Lung (tissue), 12 donors: Measurements from ENCODE around the gene ZNF648. TPM values are rescaled to one million over a fixed set of nuclear protein-coding genes. Genes with fewer than 3 reads are reported as not detected.
A peak's percentile ranks its signal among the peaks of the same experiment; 100 is the strongest.
"Not testable (repeated sequence)": the region's sequence is repeated elsewhere in the genome, so short reads cannot be mapped to it uniquely, and the experiment has no call there.

Experiments
- ATAC-seq: fragments of 200-7000 bp; cut with Tn5 transposase; one replicate; pipeline ENCODE4 v1.9.1; 2020; ENCODE audit warnings: moderate number of reproducible peaks; ENCODE audit not compliant: insufficient read depth, low FRiP score
- DNase-seq, 3 donors: peaks; one replicate each; pipeline ENCODE4 v3.0.0-alpha.2; 2013 to 2017
- H3K27ac ChIP-seq, 2 donors: one replicate each; pipeline ENCODE4 v1.5.1; 2013; ENCODE audit warnings: mild to moderate bottlenecking in 2 of 2, moderate library complexity in 2 of 2, control low read depth in 1 of 2, inconsistent platforms in 1 of 2, low read depth in 1 of 2, low read length in 1 of 2
- H3K27me3 ChIP-seq, 3 donors: one replicate each; pipeline ENCODE4 v1.5.1; 2013; ENCODE audit warnings: low read length in 2 of 3; ENCODE audit not compliant: control insufficient read depth in 3 of 3, insufficient read depth in 3 of 3
- H3K36me3 ChIP-seq, 4 donors: one replicate each; pipeline ENCODE4 v1.5.1; 2013; ENCODE audit warnings: low read length in 4 of 4, mild to moderate bottlenecking in 1 of 4, moderate library complexity in 1 of 4; ENCODE audit not compliant: control insufficient read depth in 4 of 4, insufficient read depth in 4 of 4
- H3K4me1 ChIP-seq, 5 donors: one replicate each; pipeline ENCODE4 v1.5.1; 2013; ENCODE audit warnings: low read length in 5 of 5, mild to moderate bottlenecking in 2 of 5, moderate library complexity in 1 of 5; ENCODE audit not compliant: control insufficient read depth in 5 of 5, insufficient read depth in 5 of 5
- H3K4me3 ChIP-seq: one replicate; pipeline ENCODE4 v1.5.1; 2013; ENCODE audit warnings: mild to moderate bottlenecking, control low read depth, moderate library complexity
- H3K9ac ChIP-seq, 2 donors: one replicate each; pipeline ENCODE4 v1.5.1; 2013; ENCODE audit warnings: low read length in 2 of 2, control low read depth in 1 of 2; ENCODE audit not compliant: insufficient read depth in 1 of 2
- H3K9me3 ChIP-seq, 4 donors: one replicate each; pipeline ENCODE4 v1.5.1; 2013; ENCODE audit warnings: low read length in 3 of 4, mild to moderate bottlenecking in 1 of 4, moderate library complexity in 1 of 4; ENCODE audit not compliant: control insufficient read depth in 4 of 4, insufficient read depth in 3 of 4
- WGBS, 2 donors: extraction: QIAGEN DNeasy Blood & Tissue Kit; methylation state at CpG; one replicate each; pipeline ENCODE4 v1.1.7; 2013; 5-methylcytosine and 5-hydroxymethylcytosine counted together
- polyA plus RNA-seq, 2 donors: library from polyadenylated mRNA; stranded (reverse); fragments of 200-250 nt; gene quantifications; one replicate each; pipeline ENCODE4 v1.2.1, GENCODE V29; 2013
- total RNA-seq, 2 donors: library from RNA; depleted of rRNA in 1 of 2; stranded (reverse); fragments of >200 nt in 1 of 2; gene quantifications; one replicate each; pipeline ENCODE4 v1.2.1, GENCODE V29; 2014 to 2021
- TF ChIP-seq, protein P1 (sequence below): IDR thresholded peaks from 2 replicates; pipeline ENCODE4 v1.5.1; 2012; ENCODE audit warnings: mild to moderate bottlenecking; ENCODE audit errors: control extremely low read depth, extremely low read depth
- donor health status: control.
- donor health status: control.
- donor health status: Bipolar disorder and iron deficiency.
- donor health status: healthy.
- donor health status: DM: yes; HTN: yes; CAD: no.

The ZNF648 gene
- total and polyA plus RNA-seq, 4 donors: 0.09 to 0.21 (median 0.20) TPM; not detected in 1

DNA sequence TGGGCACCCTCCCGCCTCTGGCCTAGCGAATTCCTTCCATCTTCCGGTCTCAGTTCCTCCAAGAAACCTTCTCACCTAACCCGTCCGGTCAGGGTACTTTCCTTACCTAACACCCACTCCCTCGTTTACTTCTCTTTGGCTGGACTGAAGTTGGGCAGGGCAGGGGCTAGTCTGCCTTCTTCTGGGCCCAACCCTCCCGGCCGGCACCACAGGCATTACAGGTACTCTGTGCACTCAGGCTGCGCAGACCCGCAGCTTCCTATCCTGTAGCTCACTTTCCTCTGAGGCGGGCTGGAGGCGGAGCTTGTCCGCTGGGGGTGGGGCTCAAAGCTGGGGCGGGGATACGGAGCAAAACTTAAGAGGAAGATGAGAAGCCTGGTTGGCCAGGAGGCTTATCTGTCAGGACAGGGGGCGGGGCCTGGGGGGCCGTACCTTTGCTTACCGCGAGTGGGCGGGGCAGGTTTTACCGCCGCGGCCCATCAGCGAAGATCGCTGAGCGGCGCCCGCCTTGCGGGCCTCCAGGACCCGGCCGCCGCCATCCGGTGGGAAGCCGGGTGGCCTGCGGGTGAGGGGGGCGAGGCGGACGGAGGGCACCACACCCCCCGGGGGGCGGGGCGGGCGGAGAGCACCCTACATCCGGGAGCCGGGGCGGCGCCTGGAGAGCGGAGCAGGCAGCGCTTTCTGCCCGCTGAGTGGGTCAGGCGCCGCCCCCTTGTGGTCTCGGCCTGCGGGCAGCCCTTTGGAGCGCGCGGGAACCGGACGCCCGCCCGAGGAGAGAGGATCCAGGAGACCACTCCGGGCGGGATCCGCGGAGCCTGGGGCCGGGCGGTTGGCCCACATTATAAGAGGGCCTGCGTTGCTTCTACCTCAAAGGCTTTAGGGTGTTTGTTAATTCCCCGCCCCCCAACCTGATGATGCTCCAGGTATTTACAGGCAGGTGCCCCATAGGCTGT, 31.9 kb downstream of the ZNF648 start:
- Histone ChIP-seq H3K9me3 (no peaks in the 10 kb centered on the region), H3K4me3 (peak overlapping the region; percentile 68), H3K36me3 (no peaks in the 10 kb centered on the region), H3K27ac (peak overlapping the region; percentile 71 to 94), H3K27me3 (no peaks in the 10 kb centered on the region), H3K9ac (peak overlapping the region; percentile 72 to 80), H3K4me1 (peaks cover 0 to 6% (median 0%) of the 10 kb centered on the region in 5 donors)
- 1% methylated on average over 67 to 68 of the region's 68 CpGs for WGBS, 2 donors
- ATAC-seq (peak; percentile 99), DNase-seq (peak; percentile 98)
- TF ChIP-seq, protein P1, sequence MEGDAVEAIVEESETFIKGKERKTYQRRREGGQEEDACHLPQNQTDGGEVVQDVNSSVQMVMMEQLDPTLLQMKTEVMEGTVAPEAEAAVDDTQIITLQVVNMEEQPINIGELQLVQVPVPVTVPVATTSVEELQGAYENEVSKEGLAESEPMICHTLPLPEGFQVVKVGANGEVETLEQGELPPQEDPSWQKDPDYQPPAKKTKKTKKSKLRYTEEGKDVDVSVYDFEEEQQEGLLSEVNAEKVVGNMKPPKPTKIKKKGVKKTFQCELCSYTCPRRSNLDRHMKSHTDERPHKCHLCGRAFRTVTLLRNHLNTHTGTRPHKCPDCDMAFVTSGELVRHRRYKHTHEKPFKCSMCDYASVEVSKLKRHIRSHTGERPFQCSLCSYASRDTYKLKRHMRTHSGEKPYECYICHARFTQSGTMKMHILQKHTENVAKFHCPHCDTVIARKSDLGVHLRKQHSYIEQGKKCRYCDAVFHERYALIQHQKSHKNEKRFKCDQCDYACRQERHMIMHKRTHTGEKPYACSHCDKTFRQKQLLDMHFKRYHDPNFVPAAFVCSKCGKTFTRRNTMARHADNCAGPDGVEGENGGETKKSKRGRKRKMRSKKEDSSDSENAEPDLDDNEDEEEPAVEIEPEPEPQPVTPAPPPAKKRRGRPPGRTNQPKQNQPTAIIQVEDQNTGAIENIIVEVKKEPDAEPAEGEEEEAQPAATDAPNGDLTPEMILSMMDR: peak; percentile 23

- H3K27me3 ChIP-seq: no peaks in the 10 kb centered on the region
- ATAC-seq: no peak
- peak overlapping the region; percentile 35 to 94 for H3K27ac ChIP-seq
- no peak for DNase-seq
- peaks cover 0 to 6% (median 0%) of the 10 kb centered on the region in 5 donors for H3K4me1 ChIP-seq
- peak overlapping the region; percentile 68 for H3K4me3 ChIP-seq
- H3K9me3 ChIP-seq: no peaks in the 10 kb centered on the region
- H3K36me3 ChIP-seq: no peaks in the 10 kb centered on the region
- H3K9ac ChIP-seq: peak overlapping the region; percentile 72 to 73
- TF ChIP-seq, protein P1: no peak
- 3 to 6% methylated on average over 2 of the region's 2 CpGs for WGBS, 2 donors
Measured at GRCh38 chr1:182029002-182029378, 32.5 kb downstream of the ZNF648 start.

DNA sequence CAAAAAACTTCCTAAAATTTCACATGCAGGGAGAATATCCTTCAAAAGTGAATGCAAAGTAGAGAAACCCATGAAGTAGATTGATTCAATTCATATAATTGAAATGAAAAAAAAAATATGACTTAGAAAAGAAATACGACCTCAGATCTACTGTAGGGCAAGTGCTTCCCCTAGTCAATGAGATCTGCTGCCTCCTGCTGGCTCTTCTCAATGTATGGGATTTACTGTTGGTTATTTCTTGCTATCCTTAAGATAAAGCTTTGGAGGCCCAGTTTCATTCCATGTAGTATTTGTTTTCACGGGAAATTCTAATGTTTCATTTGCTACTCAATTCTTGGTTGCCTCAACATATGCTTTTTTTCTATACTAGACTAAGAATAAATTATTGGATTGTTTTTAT, 46.2 kb downstream of the ZNF648 start:
- no peaks in the 10 kb centered on the region for H3K27me3 ChIP-seq
- no peak for DNase-seq
- no peaks in the 10 kb centered on the region for H3K36me3 ChIP-seq
- ATAC-seq: no peak
- no peaks in the 10 kb centered on the region for H3K4me1 ChIP-seq
- peaks cover 0 to 5% (median 0%) of the 10 kb centered on the region in 4 donors for H3K9me3 ChIP-seq
- TF ChIP-seq, protein P1: no peak
- 85 to 90% methylated on average over 2 of the region's 2 CpGs for WGBS, 2 donors
- no peak overlapping the region for H3K4me3 ChIP-seq
- H3K27ac ChIP-seq: no peak overlapping the region
- no peak overlapping the region for H3K9ac ChIP-seq

DNA sequence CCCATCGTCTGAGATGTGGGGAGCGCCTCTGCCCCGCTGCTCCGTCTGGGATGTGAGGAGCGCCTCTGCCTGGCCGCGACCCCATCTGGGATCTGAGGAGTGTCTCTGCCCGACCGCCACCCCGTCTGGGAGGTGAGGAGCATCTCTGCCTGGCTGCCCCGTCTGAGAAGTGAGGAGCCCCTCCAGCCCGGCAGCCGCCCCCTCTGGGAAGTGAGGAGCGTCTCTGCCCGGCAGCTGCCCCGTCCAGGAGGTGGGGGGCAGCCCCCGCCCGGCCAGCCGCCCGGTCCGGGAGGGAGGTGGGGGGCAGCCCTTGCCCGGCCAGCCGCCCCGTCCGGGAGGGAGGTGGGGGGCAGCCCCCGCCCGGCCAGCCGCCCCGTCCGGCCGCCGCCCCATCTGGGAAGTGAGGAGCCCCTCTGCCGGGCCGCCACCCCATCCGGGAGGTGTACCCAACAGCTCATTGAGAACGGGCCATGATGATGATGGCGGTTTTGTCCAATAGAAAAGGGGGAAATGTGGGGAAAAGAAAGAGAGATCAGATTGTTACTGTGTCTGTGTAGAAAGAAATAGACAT, 50.6 kb downstream of the ZNF648 start:
- 93 to 96% methylated on average over 35 to 37 of the region's 37 CpGs for WGBS, 2 donors

DNA sequence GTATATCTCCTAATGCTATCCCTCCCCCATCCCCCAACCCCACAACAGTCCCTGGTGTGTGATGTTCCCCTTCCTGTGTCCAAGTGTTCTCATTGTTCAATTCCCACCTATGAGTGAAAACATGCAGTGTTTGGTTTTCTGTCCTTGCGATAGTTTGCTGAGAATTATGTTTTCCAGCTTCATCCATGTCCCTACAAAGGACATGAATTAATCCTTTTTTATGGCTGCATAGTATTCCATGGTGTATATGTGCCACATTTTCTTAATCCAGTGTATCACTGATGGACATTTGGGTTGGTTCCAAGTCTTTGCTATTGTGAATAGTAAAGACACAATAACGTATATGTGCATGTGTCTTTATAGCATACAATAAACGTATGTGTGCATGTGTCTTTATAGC, 56.1 kb downstream of the ZNF648 start:
- not testable (repeated sequence) for DNase-seq, ATAC-seq, H3K27me3 ChIP-seq, H3K27ac ChIP-seq, H3K36me3 ChIP-seq, H3K9me3 ChIP-seq, H3K4me3 ChIP-seq, H3K9ac ChIP-seq, H3K4me1 ChIP-seq
- 94 to 95% methylated on average over 3 of the region's 3 CpGs for WGBS, 2 donors

More for the DNA sequence above, 50.6 kb downstream of the ZNF648 start:
- not testable (repeated sequence) for H3K4me3 ChIP-seq, H3K9ac ChIP-seq, H3K27ac ChIP-seq, DNase-seq, H3K36me3 ChIP-seq, H3K27me3 ChIP-seq, H3K4me1 ChIP-seq, H3K9me3 ChIP-seq, ATAC-seq
